ENCODE measurements around the gene ADCY9. TPM values are rescaled to one million over a fixed set of nuclear protein-coding genes. Genes with fewer than 3 reads are reported as not detected.

The ADCY9 gene
- total RNA-seq, 1 donor from 2014 or later, result 43.2 TPM

GRCh38 chr16:3986235-3986544, 130.1 kb downstream of the ADCY9 start:
- H3K9me3 ChIP-seq, result no peaks in the 10 kb centered on the region
- H3K4me1 ChIP-seq, result no peaks in the 10 kb centered on the region
- H3K36me3 ChIP-seq, result peaks cover 31% of the 10 kb centered on the region
- intact Hi-C loops (cut with DNase I), result no loop called here
- DNase-seq, result no peak
- no peak for TF ChIP-seq CTCF (IDR thresholded peaks at IDR 0.05)
- no peak for ATAC-seq
- H3K4me3 ChIP-seq, result no peak overlapping the region
- no peak overlapping the region for H3K27ac ChIP-seq
- no peaks in the 10 kb centered on the region for H3K27me3 ChIP-seq (ENCODE audit: low read depth)

GRCh38 chr16:3984111-3985060, 131.9 kb downstream of the ADCY9 start:
- ATAC-seq (no peak), DNase-seq (no peak)
- no peak for TF ChIP-seq CTCF (IDR thresholded peaks at IDR 0.05)
- H3K4me1 ChIP-seq, result peaks cover 7% of the 10 kb centered on the region
- intact Hi-C loops (cut with DNase I), result no loop called here
- H3K9me3 ChIP-seq, result no peaks in the 10 kb centered on the region
- no peak overlapping the region for H3K4me3 ChIP-seq
- H3K27me3 ChIP-seq (ENCODE audit: low read depth), result no peaks in the 10 kb centered on the region
- H3K27ac ChIP-seq, result no peak overlapping the region
- H3K36me3 ChIP-seq, result peaks cover 43% of the 10 kb centered on the region

GRCh38 chr16:3983081-3983520, 133.1 kb downstream of the ADCY9 start:
- no peak overlapping the region for H3K4me3 ChIP-seq
- intact Hi-C loops (cut with DNase I), result no loop called here
- peak; percentile 73 for DNase-seq
- H3K27me3 ChIP-seq (ENCODE audit: low read depth), result no peaks in the 10 kb centered on the region
- no peak overlapping the region for H3K27ac ChIP-seq
- peak; percentile 68 for TF ChIP-seq CTCF (IDR thresholded peaks at IDR 0.05)
- H3K36me3 ChIP-seq, result peaks cover 50% of the 10 kb centered on the region
- peak; percentile 69 to 83 for ATAC-seq
- no peaks in the 10 kb centered on the region for H3K9me3 ChIP-seq
- H3K4me1 ChIP-seq, result peaks cover 7% of the 10 kb centered on the region

GRCh38 chr16:3982216-3982615, 134.0 kb downstream of the ADCY9 start:
- ATAC-seq (no peak), DNase-seq (no peak)
- Histone ChIP-seq H3K9me3 (no peaks in the 10 kb centered on the region), H3K4me3 (no peak overlapping the region), H3K27ac (no peak overlapping the region), H3K36me3 (peaks cover 51% of the 10 kb centered on the region), H3K27me3 (ENCODE audit: low read depth) (no peaks in the 10 kb centered on the region), H3K4me1 (peaks cover 7% of the 10 kb centered on the region)
- intact Hi-C loops (cut with DNase I), result no loop called here
- no peak for TF ChIP-seq CTCF (IDR thresholded peaks at IDR 0.05)

GRCh38 chr16:3980253-3981111, 135.8 kb downstream of the ADCY9 start:
- Histone ChIP-seq H3K4me1 (peaks cover 7% of the 10 kb centered on the region), H3K36me3 (peaks cover 62% of the 10 kb centered on the region), H3K4me3 (no peak overlapping the region), H3K27me3 (ENCODE audit: low read depth) (no peaks in the 10 kb centered on the region), H3K27ac (no peak overlapping the region), H3K9me3 (no peaks in the 10 kb centered on the region)
- intact Hi-C loops (cut with DNase I), result no loop called here
- TF ChIP-seq CTCF (IDR thresholded peaks at IDR 0.05), result no peak
- no peak for DNase-seq
- ATAC-seq, result no peak
